ENCODE results near the gene SETBP1.
A peak's percentile ranks its signal among the peaks of the same experiment; 100 is the strongest.

SETBP1 gene

DNA sequence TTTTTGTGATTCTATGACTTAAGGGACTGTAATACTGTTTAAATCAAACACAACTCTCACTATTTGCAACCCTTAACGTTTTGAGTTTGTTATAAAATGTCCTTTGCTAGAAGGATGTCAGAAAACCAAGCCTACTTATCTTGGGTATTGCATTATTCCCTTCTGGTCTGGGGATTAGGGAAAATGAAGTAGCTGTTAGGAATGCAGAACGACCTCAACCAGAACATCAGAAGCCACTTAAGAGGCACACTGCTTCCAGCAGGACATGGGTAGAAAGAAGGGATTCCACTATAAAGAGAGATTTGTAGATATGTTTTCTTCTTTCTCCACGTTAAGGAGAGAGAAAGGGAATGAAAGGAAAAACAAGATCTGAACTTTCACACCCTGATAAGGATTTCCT lies 101.2 kb downstream of the SETBP1 start:
- TF ChIP-seq, protein P1, sequence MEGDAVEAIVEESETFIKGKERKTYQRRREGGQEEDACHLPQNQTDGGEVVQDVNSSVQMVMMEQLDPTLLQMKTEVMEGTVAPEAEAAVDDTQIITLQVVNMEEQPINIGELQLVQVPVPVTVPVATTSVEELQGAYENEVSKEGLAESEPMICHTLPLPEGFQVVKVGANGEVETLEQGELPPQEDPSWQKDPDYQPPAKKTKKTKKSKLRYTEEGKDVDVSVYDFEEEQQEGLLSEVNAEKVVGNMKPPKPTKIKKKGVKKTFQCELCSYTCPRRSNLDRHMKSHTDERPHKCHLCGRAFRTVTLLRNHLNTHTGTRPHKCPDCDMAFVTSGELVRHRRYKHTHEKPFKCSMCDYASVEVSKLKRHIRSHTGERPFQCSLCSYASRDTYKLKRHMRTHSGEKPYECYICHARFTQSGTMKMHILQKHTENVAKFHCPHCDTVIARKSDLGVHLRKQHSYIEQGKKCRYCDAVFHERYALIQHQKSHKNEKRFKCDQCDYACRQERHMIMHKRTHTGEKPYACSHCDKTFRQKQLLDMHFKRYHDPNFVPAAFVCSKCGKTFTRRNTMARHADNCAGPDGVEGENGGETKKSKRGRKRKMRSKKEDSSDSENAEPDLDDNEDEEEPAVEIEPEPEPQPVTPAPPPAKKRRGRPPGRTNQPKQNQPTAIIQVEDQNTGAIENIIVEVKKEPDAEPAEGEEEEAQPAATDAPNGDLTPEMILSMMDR (IDR thresholded peaks at IDR 0.05; ENCODE audit: low read depth, low read length, missing control alignments), result no peak
- Histone ChIP-seq H3K27ac (no peak overlapping the region), H3K27me3 (replicated peaks) (no peaks in the 10 kb centered on the region), H3K36me3 (replicated peaks) (no peaks in the 10 kb centered on the region), H3K4me3 (ENCODE audit: low read depth, low read length) (no peak overlapping the region)
- DNase-seq, result peak; percentile 55
- in situ Hi-C loops (cut with HindIII; ENCODE audit: low pct_ligation_motif_present, low sequenced_read_pairs), result no loop called here

DNA sequence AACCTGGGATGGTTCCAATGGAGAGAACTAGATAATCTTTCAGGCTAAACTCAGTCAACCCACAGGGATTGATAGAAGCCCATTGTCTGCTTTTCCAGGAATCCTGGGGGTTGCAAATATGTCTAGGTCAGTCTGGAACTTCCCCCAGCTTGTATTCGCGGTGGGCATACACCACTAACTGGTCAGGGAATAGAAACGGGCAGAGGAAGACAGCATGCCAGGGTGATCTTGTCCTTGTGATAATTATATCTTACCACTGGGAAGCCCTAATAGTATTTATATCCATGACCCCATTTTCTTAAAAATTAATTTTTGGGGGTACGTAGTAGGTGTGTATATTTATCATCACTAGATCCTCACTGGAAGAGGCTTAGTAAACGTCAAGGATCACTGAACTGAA lies 101.9 kb downstream of the SETBP1 start:
- TF ChIP-seq, protein P1 (IDR thresholded peaks at IDR 0.05; ENCODE audit: low read depth, low read length, missing control alignments), result no peak
- DNase-seq, result no peak
- Histone ChIP-seq H3K27me3 (replicated peaks) (no peaks in the 10 kb centered on the region), H3K4me3 (ENCODE audit: low read depth, low read length) (no peak overlapping the region), H3K36me3 (replicated peaks) (no peaks in the 10 kb centered on the region), H3K27ac (no peak overlapping the region)
- in situ Hi-C loops (cut with HindIII; ENCODE audit: low pct_ligation_motif_present, low sequenced_read_pairs), result no loop called here

DNA sequence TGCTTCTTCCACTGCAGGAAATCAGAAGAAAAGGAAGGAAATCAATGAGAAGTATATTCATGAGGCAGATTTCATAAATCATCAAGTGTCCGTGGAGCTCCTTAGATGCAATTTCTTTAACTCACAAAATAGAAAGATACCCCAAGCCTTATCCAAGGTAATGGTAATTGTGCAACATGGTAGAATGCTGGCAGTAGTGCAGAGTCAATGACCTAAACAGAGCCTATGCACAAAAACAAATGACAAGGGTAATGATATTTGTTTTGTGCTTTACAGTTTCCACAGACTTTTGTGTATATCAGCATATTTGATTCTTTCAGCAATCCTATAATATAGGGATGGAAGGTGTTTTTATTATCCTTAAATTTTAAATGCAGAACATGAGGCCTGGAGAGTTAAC lies 102.7 kb downstream of the SETBP1 start:
- Histone ChIP-seq H3K27me3 (replicated peaks) (no peaks in the 10 kb centered on the region), H3K4me3 (ENCODE audit: low read depth, low read length) (no peak overlapping the region), H3K27ac (no peak overlapping the region), H3K36me3 (replicated peaks) (no peaks in the 10 kb centered on the region)
- in situ Hi-C loops (cut with HindIII; ENCODE audit: low pct_ligation_motif_present, low sequenced_read_pairs), result no loop called here
- TF ChIP-seq, protein P1 (IDR thresholded peaks at IDR 0.05; ENCODE audit: low read depth, low read length, missing control alignments), result no peak
- no peak for DNase-seq

DNA sequence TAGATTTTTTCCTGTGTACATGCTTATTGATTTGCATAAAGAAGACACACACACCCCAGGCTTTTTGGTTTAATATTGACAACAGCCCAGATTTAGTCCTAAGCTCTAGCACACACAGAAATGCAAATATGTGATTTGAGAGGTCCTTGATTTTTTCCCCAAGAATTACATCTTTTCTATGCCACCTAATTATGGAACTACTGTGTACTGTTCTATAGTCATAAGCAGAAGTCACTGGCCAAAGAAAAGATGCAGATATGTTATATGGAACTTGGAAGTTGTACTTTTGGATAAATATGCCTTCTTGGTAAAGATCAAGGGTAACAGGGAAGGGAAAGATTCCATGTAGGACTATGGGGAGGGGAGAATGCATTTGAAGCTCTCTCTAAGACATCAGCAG lies 105.6 kb downstream of the SETBP1 start:
- DNase-seq, result no peak
- TF ChIP-seq, protein P1 (IDR thresholded peaks at IDR 0.05; ENCODE audit: low read depth, low read length, missing control alignments), result no peak
- Histone ChIP-seq H3K36me3 (replicated peaks) (no peaks in the 10 kb centered on the region), H3K27me3 (replicated peaks) (no peaks in the 10 kb centered on the region), H3K4me3 (ENCODE audit: low read depth, low read length) (no peak overlapping the region), H3K27ac (no peak overlapping the region)
- in situ Hi-C loops (cut with HindIII; ENCODE audit: low pct_ligation_motif_present, low sequenced_read_pairs), result no loop called here

DNA sequence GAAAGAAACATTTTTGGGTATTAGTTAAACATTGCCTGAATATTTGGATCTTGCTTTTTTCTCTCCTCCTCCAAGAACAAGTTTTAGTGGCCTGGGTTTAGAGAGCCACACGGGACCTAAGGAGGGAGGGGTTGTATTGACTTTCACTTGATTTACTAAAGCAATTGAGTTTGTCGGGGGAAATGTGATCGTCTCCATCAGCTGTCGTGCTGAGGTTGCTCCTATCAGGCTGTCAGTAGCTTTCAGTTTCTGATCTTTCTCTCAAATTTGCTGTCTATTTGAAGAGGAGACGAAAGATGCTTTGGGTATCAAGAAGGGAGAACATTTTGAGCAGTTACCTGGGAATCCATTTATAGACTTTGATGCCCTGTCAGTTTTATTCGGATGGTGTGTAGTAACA lies 106.0 kb downstream of the SETBP1 start:
- DNase-seq, result no peak
- H3K27ac ChIP-seq, result no peak overlapping the region
- TF ChIP-seq, protein P1 (IDR thresholded peaks at IDR 0.05; ENCODE audit: low read depth, low read length, missing control alignments), result no peak
- H3K4me3 ChIP-seq (ENCODE audit: low read depth, low read length), result no peak overlapping the region
- in situ Hi-C loops (cut with HindIII; ENCODE audit: low pct_ligation_motif_present, low sequenced_read_pairs), result no loop called here
- no peaks in the 10 kb centered on the region for H3K36me3 ChIP-seq (replicated peaks)
- H3K27me3 ChIP-seq (replicated peaks), result no peaks in the 10 kb centered on the region

DNA sequence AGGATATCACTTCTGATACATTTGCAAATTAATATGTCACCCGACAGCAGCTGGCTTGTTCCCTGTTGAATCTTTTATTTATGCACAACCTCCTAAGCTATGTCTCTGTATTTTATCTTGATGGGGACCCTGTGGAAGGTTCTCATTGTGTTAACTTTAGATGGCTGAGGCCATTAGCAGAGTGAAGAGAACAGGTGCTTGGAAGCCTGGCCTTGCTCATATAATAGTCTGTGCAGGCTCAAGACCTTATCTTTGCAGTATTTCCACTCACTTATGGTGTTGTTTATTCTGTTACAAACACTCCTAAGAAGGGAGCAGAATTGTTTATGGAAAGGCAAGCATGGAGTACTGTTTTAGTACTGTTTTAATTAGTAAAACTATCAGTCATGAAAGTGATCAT lies 107.6 kb downstream of the SETBP1 start:
- no peak for DNase-seq
- TF ChIP-seq, protein P1 (IDR thresholded peaks at IDR 0.05; ENCODE audit: low read depth, low read length, missing control alignments), result no peak
- in situ Hi-C loops (cut with HindIII; ENCODE audit: low pct_ligation_motif_present, low sequenced_read_pairs), result no loop called here
- Histone ChIP-seq H3K4me3 (ENCODE audit: low read depth, low read length) (no peak overlapping the region), H3K27ac (no peak overlapping the region), H3K27me3 (replicated peaks) (no peaks in the 10 kb centered on the region), H3K36me3 (replicated peaks) (no peaks in the 10 kb centered on the region)
